ENCODE measurements around the gene GAGE12J. TPM values are rescaled to one million over a fixed set of nuclear protein-coding genes. Genes with fewer than 3 reads are reported as not detected.
"Not testable (repeated sequence)": the region's sequence is repeated elsewhere in the genome, so short reads cannot be mapped to it uniquely, and the experiment has no call there.

Gene GAGE12J
- total and polyA plus RNA-seq, 2 donors (not counting 1 experiment from before 2014, with no cell fraction given): not detected

DNA sequence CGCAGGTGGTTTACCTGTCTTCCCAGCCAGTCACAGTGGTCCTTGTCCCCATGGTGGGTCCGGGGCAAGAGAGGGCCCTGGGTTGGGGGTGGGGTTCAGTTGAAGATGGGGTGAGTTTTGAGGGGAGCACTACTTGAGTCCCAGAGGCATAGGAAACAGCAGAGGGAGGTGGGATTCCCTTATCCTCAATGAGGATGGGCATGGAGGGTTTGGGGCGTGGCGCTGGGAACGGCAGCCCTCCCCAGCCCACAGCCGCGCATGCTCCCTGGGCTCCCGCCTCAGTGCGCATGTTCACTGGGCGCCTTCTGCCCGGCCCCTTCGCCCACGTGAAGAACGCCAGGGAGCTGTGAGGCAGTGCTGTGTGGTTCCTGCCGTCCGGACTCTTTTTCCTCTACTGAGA, 9.4 kb downstream of the GAGE12J start, which contains the start of gene GAGE13:
Gene GAGE13 (plus strand): TSS at position 301 of the 400 bp plus-strand sequence. CDS start 1,156 bp downstream, outside the sequence.
- H3K9ac ChIP-seq (ENCODE audit: low read length); intact Hi-C loops (cut with micrococcal nuclease); H3K9me3 Mint-ChIP-seq (ENCODE audit: insufficient read depth); H3K27me3 Mint-ChIP-seq; H3K4me1 Mint-ChIP-seq; H2AFZ ChIP-seq (ENCODE audit: insufficient read depth, low read depth, low read length, poor library complexity, severe bottlenecking); H3K4me3 ChIP-seq (ENCODE audit: control extremely low read depth in 1 of 5, extremely low read depth in 1 of 5, insufficient read depth in 1 of 5, low read depth in 2 of 5, low read length in 4 of 5); H3K4me3 Mint-ChIP-seq; CTCF ChIA-PET; H3K9me3 ChIP-seq (ENCODE audit: control extremely low read depth in 1 of 3, control insufficient read depth in 2 of 3, insufficient read depth in 1 of 3, low read length in 2 of 3); DNase-seq; H3K27me3 ChIP-seq (replicated peaks in 1 of 4; ENCODE audit: control extremely low read depth in 1 of 4, control insufficient read depth in 3 of 4, insufficient read depth in 4 of 4, low read length in 3 of 4); H3K79me2 ChIP-seq (ENCODE audit: control insufficient read depth, insufficient read depth, low read length); ATAC-seq (ENCODE audit: low read depth); H3K36me3 ChIP-seq (replicated peaks in 1 of 2; ENCODE audit: control extremely low read depth in 1 of 2, control insufficient read depth in 1 of 2, extremely low read depth in 1 of 2, insufficient read depth in 2 of 2, low read length in 1 of 2); H3K27ac Mint-ChIP-seq; H4K20me1 ChIP-seq (ENCODE audit: control insufficient read depth, insufficient read depth, low read length, poor library complexity, severe bottlenecking); H3K4me2 ChIP-seq (replicated peaks; ENCODE audit: low read depth, low read length, poor library complexity, severe bottlenecking); POLR2A ChIA-PET; H3K27ac ChIP-seq (ENCODE audit: low read length in 2 of 2); H3K4me1 ChIP-seq (ENCODE audit: control insufficient read depth in 2 of 2, insufficient read depth in 2 of 2, low read length in 2 of 2): not testable (repeated sequence)
- WGBS (ENCODE audit: insufficient coverage): no CpG with 5 or more reads among the region's 16 CpGs

DNA sequence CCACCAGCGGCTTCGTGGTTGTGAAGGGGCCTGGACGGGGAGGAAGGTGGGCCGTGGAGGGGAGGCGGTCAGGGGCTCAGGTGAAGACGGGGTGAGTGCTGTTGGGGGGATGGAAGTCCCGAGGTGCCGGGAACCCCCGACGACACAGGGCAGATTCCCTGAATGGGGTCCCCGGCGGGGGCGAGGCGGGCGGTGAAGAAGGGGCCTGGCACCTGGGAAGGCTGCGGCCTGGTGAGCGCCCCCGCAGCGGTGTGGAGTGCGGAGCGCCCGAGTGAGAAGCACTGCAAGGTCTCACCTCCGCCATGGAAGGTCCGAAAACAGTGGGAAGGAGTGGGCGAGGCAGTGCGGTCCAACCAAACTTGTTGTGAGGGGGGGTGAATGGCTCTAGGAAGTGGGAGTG, 10.0 kb downstream of the GAGE12J start:
- H3K9ac ChIP-seq (ENCODE audit: low read length); H3K9me3 ChIP-seq (ENCODE audit: control extremely low read depth in 1 of 3, control insufficient read depth in 2 of 3, insufficient read depth in 1 of 3, low read length in 2 of 3); DNase-seq; H3K27ac ChIP-seq (ENCODE audit: low read length in 2 of 2); H3K79me2 ChIP-seq (ENCODE audit: control insufficient read depth, insufficient read depth, low read length); H3K4me1 Mint-ChIP-seq; H4K20me1 ChIP-seq (ENCODE audit: control insufficient read depth, insufficient read depth, low read length, poor library complexity, severe bottlenecking); H3K4me3 Mint-ChIP-seq; H2AFZ ChIP-seq (ENCODE audit: insufficient read depth, low read depth, low read length, poor library complexity, severe bottlenecking); H3K36me3 ChIP-seq (replicated peaks in 1 of 2; ENCODE audit: control extremely low read depth in 1 of 2, control insufficient read depth in 1 of 2, extremely low read depth in 1 of 2, insufficient read depth in 2 of 2, low read length in 1 of 2); H3K27me3 ChIP-seq (replicated peaks in 1 of 4; ENCODE audit: control extremely low read depth in 1 of 4, control insufficient read depth in 3 of 4, insufficient read depth in 4 of 4, low read length in 3 of 4); ATAC-seq (ENCODE audit: low read depth); POLR2A ChIA-PET; H3K27me3 Mint-ChIP-seq; H3K4me2 ChIP-seq (replicated peaks; ENCODE audit: low read depth, low read length, poor library complexity, severe bottlenecking); H3K9me3 Mint-ChIP-seq (ENCODE audit: insufficient read depth); intact Hi-C loops (cut with micrococcal nuclease); CTCF ChIA-PET; H3K27ac Mint-ChIP-seq; H3K4me1 ChIP-seq (ENCODE audit: control insufficient read depth in 2 of 2, insufficient read depth in 2 of 2, low read length in 2 of 2); H3K4me3 ChIP-seq (ENCODE audit: control extremely low read depth in 1 of 5, extremely low read depth in 1 of 5, insufficient read depth in 1 of 5, low read depth in 2 of 5, low read length in 4 of 5): not testable (repeated sequence)
- WGBS (ENCODE audit: insufficient coverage): no CpG with 5 or more reads among the region's 26 CpGs

DNA sequence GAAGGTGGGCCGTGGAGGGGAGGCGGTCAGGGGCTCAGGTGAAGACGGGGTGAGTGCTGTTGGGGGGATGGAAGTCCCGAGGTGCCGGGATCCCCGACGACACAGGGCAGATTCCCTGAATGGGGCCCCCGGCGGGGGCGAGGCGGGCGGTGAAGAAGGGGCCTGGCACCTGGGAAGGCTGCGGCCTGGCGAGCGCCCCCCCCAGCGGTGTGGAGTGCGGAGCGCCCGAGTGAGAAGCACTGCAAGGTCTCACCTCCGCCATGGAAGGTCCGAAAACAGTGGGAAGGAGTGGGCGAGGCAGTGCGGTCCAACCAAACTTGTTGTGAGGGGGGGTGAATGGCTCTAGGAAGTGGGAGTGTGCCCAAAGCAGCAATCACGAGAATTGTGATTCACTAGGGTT, 19.6 kb downstream of the GAGE12J start:
- H3K9me3 Mint-ChIP-seq (ENCODE audit: insufficient read depth); H2AFZ ChIP-seq (ENCODE audit: insufficient read depth, low read depth, low read length, poor library complexity, severe bottlenecking); H3K4me3 ChIP-seq (ENCODE audit: control extremely low read depth in 1 of 5, extremely low read depth in 1 of 5, insufficient read depth in 1 of 5, low read depth in 2 of 5, low read length in 4 of 5); H3K4me1 Mint-ChIP-seq; H3K27ac ChIP-seq (ENCODE audit: low read length in 2 of 2); H3K9ac ChIP-seq (ENCODE audit: low read length); H3K27me3 Mint-ChIP-seq; H3K27ac Mint-ChIP-seq; H3K4me1 ChIP-seq (ENCODE audit: control insufficient read depth in 2 of 2, insufficient read depth in 2 of 2, low read length in 2 of 2); intact Hi-C loops (cut with micrococcal nuclease); CTCF ChIA-PET; H3K79me2 ChIP-seq (ENCODE audit: control insufficient read depth, insufficient read depth, low read length); H3K4me2 ChIP-seq (replicated peaks; ENCODE audit: low read depth, low read length, poor library complexity, severe bottlenecking); ATAC-seq (ENCODE audit: low read depth); H3K36me3 ChIP-seq (replicated peaks in 1 of 2; ENCODE audit: control extremely low read depth in 1 of 2, control insufficient read depth in 1 of 2, extremely low read depth in 1 of 2, insufficient read depth in 2 of 2, low read length in 1 of 2); H3K27me3 ChIP-seq (replicated peaks in 1 of 4; ENCODE audit: control extremely low read depth in 1 of 4, control insufficient read depth in 3 of 4, insufficient read depth in 4 of 4, low read length in 3 of 4); H4K20me1 ChIP-seq (ENCODE audit: control insufficient read depth, insufficient read depth, low read length, poor library complexity, severe bottlenecking); H3K9me3 ChIP-seq (ENCODE audit: control extremely low read depth in 1 of 3, control insufficient read depth in 2 of 3, insufficient read depth in 1 of 3, low read length in 2 of 3); DNase-seq; POLR2A ChIA-PET; H3K4me3 Mint-ChIP-seq: not testable (repeated sequence)
- WGBS (ENCODE audit: insufficient coverage): no CpG with 5 or more reads among the region's 24 CpGs

DNA sequence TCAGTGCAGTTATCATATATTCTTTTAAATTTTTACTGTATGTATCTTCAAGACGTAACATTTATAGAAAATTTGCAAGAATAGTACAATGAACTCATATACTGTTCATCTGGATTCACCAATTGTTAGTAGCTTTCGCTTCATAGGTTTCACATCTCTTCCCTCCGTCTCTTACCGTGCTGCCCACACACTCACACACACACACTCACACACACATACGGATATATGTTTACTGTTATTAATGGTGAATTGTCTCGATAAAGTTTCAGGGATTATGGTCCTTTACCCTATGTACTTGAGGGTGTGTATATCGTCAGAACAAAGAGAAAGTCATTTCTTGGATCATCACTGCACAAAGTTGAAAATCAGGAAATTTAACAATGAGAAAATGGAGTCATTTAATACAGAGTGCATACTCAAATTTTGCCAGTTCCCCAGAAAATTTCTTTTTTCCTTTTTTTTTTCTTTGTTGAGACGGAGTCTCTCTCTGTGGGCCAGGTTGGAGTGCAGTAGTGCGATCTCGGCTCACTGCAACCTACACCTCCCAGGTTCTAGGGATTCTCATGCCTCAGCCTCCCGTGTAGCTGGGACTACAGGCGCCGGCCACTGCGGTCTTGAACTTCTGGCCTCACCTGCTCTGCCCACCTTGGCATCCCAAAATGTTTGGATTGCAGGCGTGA, 22.8 kb downstream of the GAGE12J start:
- WGBS (ENCODE audit: insufficient coverage): no CpG with 5 or more reads among the region's 15 CpGs
- H2AFZ ChIP-seq (ENCODE audit: insufficient read depth, low read depth, low read length, poor library complexity, severe bottlenecking); H3K4me1 ChIP-seq (ENCODE audit: control insufficient read depth in 2 of 2, insufficient read depth in 2 of 2, low read length in 2 of 2); H3K4me2 ChIP-seq (replicated peaks; ENCODE audit: low read depth, low read length, poor library complexity, severe bottlenecking); H4K20me1 ChIP-seq (ENCODE audit: control insufficient read depth, insufficient read depth, low read length, poor library complexity, severe bottlenecking); DNase-seq; ATAC-seq (ENCODE audit: low read depth); H3K4me3 Mint-ChIP-seq; POLR2A ChIA-PET; intact Hi-C loops (cut with micrococcal nuclease); H3K27me3 ChIP-seq (replicated peaks in 1 of 4; ENCODE audit: control extremely low read depth in 1 of 4, control insufficient read depth in 3 of 4, insufficient read depth in 4 of 4, low read length in 3 of 4); H3K36me3 ChIP-seq (replicated peaks in 1 of 2; ENCODE audit: control extremely low read depth in 1 of 2, control insufficient read depth in 1 of 2, extremely low read depth in 1 of 2, insufficient read depth in 2 of 2, low read length in 1 of 2); H3K9ac ChIP-seq (ENCODE audit: low read length); H3K9me3 ChIP-seq (ENCODE audit: control extremely low read depth in 1 of 3, control insufficient read depth in 2 of 3, insufficient read depth in 1 of 3, low read length in 2 of 3); H3K27ac Mint-ChIP-seq; H3K79me2 ChIP-seq (ENCODE audit: control insufficient read depth, insufficient read depth, low read length); H3K9me3 Mint-ChIP-seq (ENCODE audit: insufficient read depth); H3K27me3 Mint-ChIP-seq; H3K27ac ChIP-seq (ENCODE audit: low read length in 2 of 2); H3K4me1 Mint-ChIP-seq; H3K4me3 ChIP-seq (ENCODE audit: control extremely low read depth in 1 of 5, extremely low read depth in 1 of 5, insufficient read depth in 1 of 5, low read depth in 2 of 5, low read length in 4 of 5); CTCF ChIA-PET: not testable (repeated sequence)
